HG03103 (cell line): ENCODE results near the gene LTBP2.

Source experiments
- ATAC-seq: cut with Tn5 transposase; IDR thresholded peaks from one replicate; pipeline ENCODE4 v1.9.1; 2021; ENCODE audit warnings: low read depth; ENCODE audit not compliant: unreplicated experiment

Gene LTBP2

DNA sequence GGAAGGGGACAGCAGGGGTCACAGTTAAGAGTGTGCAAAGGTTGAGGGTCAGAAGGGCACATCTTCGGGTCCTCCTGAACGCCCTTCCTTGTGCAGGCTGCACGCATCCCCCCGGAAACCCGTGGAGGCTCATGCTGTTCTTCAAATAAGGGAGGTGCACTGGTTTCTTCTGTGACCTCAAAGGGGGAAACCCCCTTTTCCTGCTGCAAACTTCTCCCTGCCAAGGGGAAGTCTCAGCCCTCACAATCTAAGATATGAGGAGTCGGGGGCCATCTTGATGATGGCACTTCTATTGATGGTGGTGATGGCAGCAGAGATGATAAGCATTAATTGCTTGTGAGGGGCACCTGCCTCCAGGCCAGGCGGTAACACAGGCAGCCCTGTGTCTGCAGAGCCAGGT is 78.5 kb downstream of the LTBP2 start:
- ATAC-seq: no peak

DNA sequence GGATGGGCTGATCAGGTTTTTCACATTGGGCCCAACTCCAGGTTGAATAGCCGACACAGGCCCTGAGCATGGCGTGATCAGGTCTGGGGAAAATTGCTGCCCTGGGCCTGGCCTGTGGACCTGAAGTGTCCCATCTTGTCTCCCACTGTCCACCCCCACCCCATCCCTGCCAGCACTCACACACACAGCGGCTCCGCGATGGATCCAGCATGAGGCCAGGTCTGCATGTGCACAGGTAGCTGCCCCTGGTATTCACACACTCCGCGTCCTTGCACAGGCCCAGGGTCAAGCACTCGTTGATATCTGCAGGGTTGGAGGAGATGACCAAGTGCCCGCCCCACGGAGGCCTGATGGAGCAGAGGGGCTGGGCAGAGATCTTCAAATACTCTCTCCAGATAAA is 79.8 kb downstream of the LTBP2 start:
- no peak for ATAC-seq

DNA sequence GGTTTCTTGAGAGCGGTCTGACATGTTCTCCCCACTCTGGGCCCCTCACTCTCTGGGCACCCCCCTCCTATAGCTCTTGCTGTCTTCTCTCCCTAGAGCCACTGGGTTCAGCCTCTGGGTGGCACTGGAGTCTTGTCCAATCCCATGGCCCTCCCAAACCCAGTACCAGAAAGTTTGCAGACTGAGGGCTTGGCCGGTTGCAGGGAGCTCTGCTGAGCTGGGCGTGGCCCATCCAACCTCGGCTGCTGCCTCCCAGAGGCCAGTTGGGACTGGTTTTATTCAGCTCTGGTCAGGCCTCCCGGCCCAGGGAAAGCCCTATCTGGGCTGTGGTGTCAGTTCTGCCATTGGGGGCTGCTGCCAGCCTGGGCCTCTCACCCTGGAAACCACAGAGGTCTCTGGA is 80.6 kb downstream of the LTBP2 start:
- no peak for ATAC-seq

DNA sequence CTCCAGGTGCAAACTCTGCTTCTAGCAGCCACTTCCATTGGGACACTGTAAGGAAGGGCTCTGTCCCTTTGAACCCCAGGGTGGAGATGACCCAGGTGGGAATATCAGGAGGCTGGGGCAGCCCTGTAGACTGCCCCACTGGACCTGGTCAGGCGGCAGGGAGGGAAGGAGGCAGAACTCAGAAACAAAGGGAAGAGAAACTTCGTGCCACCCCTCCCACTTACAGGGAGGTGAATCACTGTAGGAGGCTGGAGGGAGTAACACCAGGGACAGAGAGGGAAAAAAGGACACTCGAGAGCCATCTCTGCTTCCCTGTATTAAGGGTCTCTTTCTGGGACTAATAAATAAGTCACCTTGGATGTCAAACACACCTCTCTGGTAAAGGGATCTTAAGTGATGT is 81.0 kb downstream of the LTBP2 start:
- no peak for ATAC-seq

DNA sequence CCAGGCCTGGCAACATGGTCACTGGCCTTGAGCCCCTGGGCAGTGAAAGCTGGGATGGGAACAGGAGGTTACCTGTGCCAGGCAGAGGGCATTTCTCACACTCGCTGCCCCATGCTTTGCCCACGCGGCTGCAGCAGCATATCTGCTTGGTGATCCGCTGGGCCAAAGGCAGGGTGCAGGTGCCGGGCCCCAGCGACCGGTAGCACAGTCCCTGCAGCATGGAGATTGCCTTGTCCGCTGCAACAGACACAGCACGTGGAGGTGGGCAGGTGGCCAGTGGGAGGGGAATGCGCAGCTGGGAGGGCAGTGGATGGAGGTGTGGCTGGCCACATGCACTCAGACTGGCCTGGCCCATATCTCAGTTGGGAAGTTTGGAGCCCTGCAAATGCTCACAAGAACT is 83.2 kb downstream of the LTBP2 start:
- no peak for ATAC-seq

DNA sequence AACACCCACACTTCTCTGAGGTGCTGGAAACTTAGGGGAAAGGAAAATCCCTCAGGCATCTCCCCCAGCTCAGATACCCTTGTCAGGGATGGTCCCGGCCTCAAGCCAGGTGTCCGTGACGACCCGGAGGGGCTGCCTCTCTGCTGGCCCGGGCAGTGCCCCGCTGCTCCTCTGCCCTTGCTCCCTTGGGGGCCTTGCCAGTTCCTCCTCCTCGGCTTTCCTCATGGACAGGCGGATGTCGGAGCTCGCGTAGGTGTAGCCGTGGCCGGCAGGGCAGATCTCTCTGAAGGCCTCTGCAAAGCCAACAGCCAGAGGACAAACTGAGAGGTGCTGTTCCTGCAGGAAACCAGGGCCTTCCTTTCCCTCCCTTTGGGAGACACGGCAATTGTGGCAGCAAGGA is 83.6 kb downstream of the LTBP2 start:
- no peak for ATAC-seq

DNA sequence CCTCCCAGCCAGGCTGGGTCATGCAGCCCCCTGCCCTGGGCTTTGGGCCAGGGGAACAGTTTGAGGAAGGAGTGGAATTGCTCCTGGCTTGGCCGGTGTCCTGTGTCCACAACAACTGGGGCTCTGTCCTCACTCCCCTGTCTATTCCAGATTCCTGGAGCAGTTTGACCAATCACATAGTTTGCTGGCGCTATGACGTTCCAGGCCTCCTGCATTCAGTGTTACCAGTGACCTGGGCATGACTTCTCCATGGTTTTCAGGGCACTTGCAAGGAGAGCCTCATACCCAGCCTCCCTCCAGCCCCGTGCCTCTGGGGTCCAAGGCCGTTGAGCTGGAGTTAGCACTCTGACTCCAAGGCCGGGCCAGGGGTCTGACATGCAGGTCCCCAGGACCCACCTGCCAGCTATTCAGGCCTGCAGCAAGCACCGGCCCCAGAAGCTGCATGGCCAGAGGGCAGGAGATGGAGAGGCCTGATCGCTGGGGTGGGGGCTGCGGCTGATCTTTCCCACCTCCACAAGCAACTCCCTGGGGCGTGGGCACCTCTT is 84.2 kb downstream of the LTBP2 start:
- ATAC-seq: no peak

DNA sequence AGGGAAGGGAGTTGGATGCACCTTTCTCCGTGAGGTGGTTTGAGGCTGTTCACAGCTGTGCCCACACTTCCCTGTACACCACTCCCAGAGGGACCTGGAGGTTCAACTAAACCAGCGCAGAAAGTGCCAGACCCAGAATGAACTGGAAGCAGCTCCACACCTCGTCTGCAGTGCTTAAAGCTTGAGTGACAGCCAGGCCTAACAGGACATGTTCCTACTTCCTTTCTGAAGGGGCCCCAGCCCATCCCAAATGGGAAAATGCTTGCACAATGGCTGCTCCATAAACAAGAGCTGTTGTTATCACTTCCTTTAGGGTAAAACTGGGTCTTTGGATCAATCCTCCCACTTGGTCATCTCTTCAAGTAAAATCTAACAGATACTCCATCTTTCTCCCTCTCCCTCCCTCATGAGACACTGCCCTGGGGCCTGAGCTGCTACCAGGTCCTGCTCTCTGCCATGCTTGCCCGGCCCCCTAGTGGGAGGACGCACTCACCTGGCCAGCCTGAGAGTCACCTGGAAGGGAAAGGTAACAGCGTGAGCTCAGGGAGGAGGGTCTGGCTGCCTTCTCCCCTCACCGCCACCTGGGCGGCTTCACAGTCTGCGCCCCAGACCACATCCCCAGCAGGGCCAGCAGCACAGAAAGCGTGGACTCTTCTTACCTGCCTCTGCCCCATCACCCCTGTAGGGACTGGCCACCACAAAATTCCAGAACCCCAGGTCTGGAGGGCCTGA is 85.0 kb downstream of the LTBP2 start:
- ATAC-seq: no peak

DNA sequence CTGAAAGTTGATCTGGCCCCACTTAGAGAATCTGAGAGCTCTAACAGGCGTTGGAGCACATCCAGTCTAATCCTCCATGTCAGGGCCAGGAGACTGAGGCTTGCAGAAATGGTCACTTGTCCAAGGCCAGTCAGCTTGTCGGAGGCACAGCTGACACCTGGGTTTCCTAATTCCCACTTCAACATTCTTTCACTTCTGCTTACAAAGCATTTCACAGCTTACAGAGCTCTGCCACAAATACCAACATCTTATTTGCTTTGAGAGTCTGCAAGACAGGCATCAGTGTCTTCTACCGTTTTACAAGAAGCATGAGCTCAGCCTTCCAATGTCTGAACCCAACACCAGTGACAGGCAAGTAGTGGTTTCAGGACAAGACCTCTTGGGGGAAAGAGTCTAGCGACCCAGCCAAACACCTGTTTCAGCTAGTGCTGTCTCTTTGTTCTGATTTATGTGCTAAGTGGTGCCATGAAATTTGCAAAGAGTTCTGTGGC is 86.6 kb downstream of the LTBP2 start:
- no peak for ATAC-seq

DNA sequence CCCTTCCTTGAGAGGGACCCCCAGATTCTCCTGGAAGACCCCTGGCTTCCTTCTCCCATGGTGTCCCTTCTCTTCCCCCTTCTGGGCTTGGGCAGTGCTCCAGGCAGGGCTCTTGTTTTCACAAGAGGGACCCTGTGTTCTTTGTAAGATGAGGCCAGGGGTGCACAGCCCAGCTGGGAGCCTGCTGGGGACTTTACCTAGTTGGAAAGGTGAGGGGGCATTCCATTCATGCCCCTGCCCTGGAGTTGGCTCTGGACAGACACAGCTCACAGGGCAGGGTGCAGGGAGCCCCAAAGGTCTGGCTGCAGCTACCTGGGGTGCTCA is 87.3 kb downstream of the LTBP2 start:
- ATAC-seq: no peak

DNA sequence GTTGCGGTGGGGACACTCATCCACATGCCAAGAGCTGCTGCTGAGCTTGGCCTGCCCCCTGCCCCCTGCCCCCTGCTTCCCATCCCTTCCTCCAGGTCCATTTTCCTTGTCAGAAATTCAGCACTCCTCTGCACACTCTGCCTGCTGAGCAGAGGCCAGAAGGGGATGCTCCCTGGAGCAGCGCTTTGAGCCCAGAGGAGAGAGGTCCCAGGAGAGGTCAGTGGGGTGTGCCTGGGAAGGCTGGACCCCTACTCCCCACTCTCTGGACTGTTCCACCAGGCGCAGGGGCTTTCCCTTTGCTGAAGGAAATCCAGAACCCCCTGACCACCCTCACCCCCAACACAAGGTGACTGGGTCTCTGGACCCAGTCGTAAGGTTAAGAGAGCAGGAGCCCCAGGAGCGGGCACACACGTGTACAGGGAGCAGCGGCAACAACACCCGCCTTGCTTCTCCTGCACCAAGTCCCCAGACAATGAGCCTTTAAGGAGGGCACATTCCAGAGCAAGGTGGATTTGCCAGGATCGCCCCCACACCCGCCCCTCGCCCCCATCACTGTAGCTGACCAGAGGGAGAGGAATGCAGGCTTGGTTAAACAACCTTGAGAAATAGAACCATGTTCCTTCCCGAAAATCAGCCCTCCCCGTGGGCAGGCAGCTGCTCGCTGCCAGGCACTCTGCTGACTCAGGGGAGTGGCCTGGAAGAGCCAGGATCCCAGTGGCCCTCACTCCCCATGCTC is 87.8 kb downstream of the LTBP2 start:
- no peak for ATAC-seq

DNA sequence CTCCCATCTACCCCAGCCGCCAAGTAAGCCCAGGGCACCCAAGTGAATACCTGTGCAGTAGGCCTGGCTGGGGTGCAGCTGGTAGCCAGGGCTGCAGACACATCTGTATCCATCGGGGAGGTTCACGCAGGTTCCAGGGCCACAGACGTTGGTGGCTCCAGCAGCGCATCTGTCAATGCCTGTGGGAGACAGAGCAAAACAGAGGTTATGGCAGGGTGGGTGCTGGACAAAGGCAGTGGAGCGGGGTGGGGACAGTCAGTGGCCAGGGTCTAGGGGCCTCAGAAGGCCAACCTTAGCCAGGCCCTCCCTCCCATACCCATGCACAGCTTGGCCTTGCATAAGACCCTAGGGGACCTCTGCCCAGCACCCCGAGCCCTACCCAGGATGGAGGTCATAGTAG is 89.3 kb downstream of the LTBP2 start:
- no peak for ATAC-seq

DNA sequence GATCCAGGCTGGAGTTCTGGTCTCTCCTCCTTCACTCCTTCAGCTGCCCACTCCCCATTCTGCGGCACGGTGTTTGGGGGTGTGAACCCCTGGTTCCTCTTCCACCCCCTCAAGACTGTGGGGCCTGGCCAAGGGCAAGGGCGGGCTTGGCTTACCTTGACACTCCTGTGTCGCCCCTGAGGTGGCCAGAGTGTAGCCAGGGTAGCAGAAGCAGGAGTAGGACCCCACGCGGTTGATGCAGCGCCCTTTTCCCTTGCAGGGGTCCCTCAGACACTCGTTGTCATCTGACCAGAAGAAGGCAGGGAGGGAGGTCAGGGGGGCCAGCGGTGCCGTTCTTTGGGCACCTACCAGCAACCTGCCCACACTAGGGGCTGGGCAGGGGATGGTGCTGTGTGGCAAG is 90.3 kb downstream of the LTBP2 start:
- ATAC-seq: no peak

DNA sequence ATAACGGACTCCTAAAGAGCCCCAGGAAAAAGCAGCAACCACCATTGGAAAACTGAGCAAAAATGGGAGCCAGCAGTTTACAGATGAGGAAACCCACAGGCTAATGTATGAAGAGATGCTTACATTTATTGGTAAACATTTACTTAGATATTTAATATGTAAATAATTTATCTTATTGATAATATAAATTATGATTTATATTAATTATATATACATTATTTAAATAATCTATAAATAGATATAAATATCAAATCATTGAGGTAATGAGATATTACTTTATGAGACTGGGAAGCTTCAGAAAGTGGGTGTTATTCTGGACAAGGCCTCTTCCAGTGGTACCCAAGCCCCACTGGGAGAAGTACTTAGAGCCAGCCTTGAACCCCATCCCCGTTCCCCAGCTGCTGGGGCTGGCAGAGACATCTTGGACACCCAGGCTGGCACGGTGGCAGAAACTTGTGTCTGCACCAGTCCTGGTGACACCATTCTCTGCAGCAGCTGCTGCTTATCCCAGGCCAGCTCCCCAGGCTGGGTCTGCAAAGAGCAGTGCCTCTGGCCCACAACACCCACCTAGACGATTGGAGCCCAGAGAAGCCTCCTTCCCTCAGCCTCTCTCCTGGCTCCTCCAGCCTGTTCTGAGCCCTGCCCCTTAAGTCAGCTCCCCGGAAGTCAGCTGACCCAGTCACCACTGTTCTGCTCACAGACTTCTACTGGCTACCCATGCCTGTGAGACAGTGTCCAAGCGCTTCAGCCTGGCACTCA is 92.5 kb downstream of the LTBP2 start:
- ATAC-seq: no peak

DNA sequence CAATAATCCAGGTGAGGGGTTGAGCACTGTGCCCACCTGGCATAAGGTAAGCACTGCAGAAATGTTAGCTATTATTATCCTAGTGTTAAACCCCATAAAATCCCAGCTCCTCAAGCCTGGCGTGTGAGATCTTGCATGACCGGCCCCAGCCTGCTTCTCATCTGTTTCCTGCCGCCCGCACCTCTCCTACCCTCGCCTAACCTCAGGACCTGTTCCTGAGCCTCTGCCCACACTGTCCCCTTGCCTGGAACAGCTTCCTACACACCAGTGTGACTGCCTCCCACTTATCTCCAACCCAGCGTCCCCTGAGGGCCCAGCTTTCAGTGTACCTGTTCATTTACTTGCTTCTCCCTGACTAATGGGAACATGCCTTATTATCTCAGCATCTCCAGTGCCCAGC is 93.8 kb downstream of the LTBP2 start:
- ATAC-seq: no peak

DNA sequence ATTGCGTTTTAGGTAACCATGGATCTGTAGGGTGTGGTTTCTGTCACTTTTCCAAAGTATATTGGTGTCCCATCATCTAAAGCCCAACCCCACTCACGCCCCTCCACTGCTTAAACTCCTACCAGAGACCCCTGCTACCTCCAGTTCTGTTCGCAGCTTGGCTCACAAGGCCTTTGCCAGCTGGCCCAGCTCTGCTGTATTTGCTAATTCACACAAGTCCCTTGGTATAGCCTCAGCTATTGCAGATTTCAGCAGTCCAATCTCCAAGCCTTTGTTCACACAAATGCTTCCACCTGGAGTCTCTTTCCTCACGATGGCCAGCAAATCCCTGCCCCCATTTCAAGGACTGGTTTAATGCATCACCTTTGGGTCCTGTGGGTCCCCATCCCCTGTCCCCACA is 94.3 kb downstream of the LTBP2 start:
- no peak for ATAC-seq

DNA sequence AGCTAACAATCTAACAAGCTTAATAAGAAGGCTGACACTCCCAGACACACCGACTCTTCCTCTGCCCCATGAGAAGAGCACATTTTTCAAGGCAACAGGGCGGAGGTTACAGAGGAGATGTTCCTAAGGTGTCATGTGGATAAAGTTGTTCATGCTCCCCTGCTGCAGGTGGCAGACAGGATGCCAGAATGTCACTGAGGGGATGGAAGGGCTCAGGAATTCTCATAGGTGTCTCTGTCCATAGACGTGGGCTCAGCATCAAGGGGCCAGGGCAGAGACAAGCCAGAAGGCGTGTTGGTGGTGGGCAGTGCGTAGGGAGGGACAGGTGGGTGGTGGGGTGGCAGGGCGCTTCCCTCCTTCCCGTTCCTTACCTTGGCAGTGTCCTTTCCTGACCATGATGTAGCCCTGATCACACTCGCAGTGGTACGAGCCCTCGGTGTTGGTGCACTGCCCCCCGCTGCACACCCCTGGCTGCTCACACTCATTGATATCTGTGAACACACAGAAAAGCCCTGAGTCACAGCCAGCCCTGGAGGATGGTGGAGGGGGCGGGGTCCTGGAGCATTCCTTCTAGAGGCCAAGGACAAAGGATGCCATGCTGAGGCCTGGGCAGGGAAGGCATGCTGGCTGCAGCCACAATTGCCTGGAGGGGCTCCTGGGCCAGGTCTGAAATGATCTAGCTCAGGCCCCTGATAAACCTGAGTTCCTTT is 95.4 kb downstream of the LTBP2 start:
- no peak for ATAC-seq

DNA sequence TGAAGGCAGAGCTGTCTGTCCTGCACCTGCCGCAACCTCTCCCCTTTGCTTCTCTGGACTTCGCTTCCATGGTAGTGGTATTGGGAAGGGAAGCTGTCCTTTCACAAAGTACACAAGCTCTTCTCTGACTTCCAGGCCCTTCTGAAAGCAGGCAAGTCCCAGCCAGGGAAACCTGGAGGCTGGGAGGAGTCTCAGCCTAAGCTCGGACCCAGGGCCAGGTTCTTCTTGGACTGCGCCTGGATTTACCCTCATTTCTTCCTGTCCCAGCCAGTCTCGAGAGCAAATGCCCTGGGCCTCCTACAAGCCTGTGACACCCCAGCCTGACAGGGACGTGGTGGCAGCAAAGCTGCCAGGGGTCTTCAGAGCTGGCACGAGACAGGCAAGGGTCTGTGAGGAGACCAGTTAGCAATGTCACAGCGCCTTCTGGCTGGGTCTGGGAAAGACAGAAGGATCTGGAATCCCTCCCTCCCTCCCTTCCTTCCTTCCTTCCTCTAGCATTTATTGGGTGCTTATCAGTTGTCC is 96.1 kb downstream of the LTBP2 start:
- no peak for ATAC-seq

DNA sequence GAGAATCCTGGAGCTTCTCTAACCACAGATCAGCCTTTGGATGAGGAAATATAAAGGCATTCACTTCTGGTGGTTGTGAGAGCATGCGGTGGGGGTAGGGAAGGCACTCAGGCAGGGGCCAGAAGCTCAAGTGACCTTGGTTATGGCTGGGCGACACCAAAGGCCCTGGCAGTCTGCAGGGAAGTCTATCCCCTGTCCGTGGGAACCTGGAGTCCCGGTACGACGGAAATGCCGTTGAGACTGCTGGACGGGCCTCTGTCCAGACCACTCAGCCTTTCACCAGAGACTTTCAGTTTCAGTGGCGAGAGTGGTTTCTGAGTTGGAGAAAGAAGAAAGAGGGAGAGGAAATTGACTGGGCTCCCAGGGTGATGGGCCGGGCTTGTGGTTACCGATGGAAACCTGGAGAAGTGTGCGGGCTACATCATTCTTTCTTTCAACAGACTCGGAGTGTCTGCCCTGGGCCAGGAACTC is 97.5 kb downstream of the LTBP2 start:
- no peak for ATAC-seq
